ENCODE results near the gene ZSCAN31.
"Not testable (repeated sequence)": the region's sequence is repeated elsewhere in the genome, so short reads cannot be mapped to it uniquely, and the experiment has no call there.

Gene ZSCAN31

DNA sequence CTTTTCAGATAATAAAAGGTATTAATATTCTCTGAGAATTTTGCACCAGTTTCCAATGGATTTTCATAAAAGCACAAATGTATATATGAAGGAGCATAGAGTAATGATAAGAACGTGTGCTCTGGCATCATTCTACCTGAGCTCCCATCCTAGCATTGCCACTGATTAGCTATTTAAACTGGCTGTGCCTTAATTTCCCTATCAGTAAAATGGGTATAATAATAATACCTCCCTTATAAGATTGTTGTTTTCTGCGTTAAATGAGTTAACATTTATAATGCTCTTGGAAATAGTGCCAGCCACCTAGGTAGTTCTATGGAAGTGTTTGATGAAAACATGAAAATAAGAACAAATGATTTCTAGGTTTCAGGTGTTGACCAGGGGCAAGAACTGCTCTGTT, 25.0 kb upstream of the ZSCAN31 start:
- TF ChIP-seq, protein P1, sequence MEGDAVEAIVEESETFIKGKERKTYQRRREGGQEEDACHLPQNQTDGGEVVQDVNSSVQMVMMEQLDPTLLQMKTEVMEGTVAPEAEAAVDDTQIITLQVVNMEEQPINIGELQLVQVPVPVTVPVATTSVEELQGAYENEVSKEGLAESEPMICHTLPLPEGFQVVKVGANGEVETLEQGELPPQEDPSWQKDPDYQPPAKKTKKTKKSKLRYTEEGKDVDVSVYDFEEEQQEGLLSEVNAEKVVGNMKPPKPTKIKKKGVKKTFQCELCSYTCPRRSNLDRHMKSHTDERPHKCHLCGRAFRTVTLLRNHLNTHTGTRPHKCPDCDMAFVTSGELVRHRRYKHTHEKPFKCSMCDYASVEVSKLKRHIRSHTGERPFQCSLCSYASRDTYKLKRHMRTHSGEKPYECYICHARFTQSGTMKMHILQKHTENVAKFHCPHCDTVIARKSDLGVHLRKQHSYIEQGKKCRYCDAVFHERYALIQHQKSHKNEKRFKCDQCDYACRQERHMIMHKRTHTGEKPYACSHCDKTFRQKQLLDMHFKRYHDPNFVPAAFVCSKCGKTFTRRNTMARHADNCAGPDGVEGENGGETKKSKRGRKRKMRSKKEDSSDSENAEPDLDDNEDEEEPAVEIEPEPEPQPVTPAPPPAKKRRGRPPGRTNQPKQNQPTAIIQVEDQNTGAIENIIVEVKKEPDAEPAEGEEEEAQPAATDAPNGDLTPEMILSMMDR (IDR thresholded peaks at IDR 0.05; ENCODE audit: low read depth, low read length) = no peak
- DNase-seq (ENCODE audit: low read depth in 2 of 2) = no peak
- H3K4me3 ChIP-seq (replicated peaks in 1 of 2; ENCODE audit: low read depth in 2 of 2, low read length in 2 of 2) = no peak overlapping the region

DNA sequence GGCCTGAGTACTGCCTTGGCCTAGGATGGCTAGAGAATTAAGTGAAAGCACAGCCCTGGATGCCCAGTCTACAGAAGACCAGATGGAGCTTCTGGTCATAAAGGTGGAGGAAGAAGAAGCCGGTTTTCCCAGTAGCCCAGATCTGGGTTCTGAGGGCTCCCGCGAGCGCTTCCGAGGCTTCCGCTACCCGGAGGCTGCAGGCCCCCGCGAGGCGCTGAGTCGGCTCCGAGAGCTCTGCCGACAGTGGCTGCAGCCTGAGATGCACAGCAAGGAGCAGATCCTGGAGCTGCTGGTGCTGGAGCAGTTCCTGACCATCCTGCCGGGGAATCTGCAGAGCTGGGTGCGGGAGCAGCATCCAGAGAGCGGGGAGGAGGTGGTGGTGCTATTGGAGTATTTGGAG, 23.6 kb upstream of the ZSCAN31 start:
- DNase-seq (ENCODE audit: low read depth in 2 of 2); H3K4me3 ChIP-seq (replicated peaks in 1 of 2; ENCODE audit: low read depth in 2 of 2, low read length in 2 of 2): not testable (repeated sequence)

DNA sequence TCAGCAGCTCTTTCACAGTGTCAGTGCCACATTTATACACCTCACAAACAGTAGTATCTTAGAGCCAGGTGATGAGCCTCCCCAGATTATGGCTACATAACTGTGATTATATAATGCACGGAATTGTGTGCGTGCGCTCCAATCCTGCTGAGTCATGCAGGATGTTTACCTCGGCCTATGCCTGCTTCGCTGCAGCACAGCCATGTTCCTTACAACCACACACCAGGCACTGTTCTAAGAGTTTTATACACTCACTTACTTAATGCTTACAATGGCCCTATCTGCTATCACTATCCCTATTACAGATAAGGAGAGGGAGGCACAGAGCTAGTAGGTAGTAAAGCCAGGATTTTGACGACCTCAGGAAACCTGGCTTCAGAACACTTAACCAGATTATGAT, 21.1 kb upstream of the ZSCAN31 start:
- DNase-seq (ENCODE audit: low read depth in 2 of 2) = peak in 1 of 2 donors; percentile 48
- TF ChIP-seq, protein P1 (IDR thresholded peaks at IDR 0.05; ENCODE audit: low read depth, low read length) = no peak
- no peak overlapping the region for H3K4me3 ChIP-seq (replicated peaks in 1 of 2; ENCODE audit: low read depth in 2 of 2, low read length in 2 of 2)

DNA sequence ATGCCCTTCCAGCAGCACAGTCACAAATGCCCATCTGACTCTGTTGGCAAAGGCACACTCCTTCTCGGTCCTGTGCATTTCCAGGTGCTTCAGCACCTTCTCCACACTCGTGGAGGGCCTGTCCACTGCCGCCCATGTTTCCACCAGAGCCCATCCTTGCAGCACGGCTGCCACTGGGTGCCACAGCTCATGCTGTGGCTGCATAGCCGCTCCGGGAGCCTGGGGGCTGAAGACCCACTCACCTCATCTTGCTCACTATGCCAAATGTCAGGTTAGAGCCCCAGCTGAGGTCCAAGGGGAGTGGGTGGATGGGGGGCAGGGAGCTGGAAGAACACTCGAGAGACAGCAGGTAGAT, 20.7 kb upstream of the ZSCAN31 start:
- DNase-seq (ENCODE audit: low read depth in 2 of 2) = no peak
- H3K4me3 ChIP-seq (replicated peaks in 1 of 2; ENCODE audit: low read depth in 2 of 2, low read length in 2 of 2) = no peak overlapping the region
- TF ChIP-seq, protein P1 (IDR thresholded peaks at IDR 0.05; ENCODE audit: low read depth, low read length) = no peak

DNA sequence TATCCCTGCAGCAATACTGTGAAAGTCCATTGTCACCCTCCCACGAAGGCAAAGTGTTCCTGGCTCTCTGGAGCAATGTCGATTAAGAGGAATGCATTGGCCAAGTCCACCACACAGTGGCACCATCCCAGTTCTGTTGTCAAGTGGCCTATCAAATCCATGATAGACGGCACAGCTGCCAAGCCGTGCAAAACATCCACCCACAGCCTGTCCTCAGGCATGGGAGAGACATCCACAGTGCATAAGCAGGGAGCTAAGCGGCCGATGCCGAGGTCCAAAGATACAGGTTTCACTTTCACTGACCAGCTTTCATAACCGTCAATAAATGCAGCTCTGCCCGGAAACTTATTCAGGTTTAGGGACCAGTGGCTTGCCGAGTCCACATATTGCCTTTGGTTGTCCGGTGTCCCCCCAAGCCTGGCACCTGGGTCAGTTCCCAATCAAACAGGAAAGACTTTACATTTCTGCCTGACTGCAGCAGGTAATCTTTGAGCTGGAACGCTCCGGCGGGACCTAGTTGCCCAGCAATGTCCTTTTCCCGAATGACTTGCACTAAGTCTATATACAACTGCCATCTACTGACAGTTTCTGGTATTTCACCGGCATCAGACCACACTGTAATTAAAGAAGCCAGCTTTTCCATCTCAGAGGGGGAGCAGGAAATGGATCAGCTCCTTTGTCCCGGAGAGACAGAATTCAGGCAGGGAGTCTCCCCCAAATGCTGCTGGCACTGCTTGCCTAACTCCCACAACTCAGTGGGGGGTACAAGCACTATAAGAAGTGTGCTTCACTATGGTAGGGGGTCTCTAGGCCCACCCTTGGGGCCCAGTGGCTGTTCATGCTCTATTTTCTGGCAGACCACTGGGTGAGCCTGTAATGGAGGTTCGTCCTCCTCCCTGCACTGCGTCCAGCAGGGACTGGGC, 20.1 kb upstream of the ZSCAN31 start:
- DNase-seq (ENCODE audit: low read depth in 2 of 2) = peak; percentile 93
- TF ChIP-seq, protein P1 (IDR thresholded peaks at IDR 0.05; ENCODE audit: low read depth, low read length) = peak; percentile 65
- H3K4me3 ChIP-seq (replicated peaks in 1 of 2; ENCODE audit: low read depth in 2 of 2, low read length in 2 of 2) = peak overlapping the region; percentile 60 to 62

DNA sequence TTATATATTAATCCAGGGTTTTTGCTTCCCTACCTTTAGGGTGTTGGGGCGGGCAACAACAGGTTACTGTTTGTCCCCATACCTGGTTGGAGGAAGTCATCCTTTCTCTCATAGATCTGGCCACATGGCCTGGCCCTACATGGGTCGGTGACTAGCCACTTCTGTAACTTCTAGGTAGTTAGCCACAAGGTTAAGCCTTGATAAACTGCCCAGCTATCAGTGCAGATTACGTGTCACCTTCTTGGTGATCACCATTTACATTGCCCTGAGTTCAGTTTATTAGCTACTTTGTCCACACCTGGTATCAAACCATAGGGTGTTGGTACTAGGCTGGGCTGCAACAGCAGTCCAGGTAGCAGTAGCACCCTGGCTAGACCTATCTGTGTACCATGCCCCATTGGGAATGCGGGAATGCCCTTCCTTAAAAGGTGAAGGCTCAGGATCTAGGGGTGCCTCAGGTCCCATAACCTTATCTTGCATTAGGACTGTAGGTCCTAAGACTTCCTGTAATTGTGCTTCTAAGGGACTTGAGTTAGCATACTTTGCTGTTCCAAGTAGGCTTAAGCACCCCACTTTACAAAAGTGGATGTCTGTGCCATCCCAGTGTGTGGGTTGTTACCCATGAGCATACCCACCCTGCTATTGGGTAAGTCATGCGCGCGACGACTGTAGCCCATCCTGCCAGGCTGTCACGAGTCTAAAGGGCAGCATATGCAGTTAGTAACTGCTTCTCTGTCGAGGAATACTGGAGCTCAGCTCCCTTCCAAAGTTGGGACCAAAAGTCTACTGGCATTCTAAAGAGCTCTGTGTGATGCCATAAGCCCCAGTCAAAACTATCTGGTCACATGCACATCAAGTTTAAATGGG, 19.0 kb upstream of the ZSCAN31 start:
- TF ChIP-seq, protein P1 (IDR thresholded peaks at IDR 0.05; ENCODE audit: low read depth, low read length) = no peak
- DNase-seq (ENCODE audit: low read depth in 2 of 2) = no peak

More for the DNA sequence above, 19.0 kb upstream of the ZSCAN31 start:
- peak overlapping the region; percentile 60 to 62 for H3K4me3 ChIP-seq (replicated peaks in 1 of 2; ENCODE audit: low read depth in 2 of 2, low read length in 2 of 2)

Measured in cardiac fibroblast (primary cell).